DND-41 (cell line): ENCODE data around the gene MAP4K3.

ENCODE experiments used
- EZH2 ChIP-seq: IDR thresholded peaks from 3 replicates; pipeline ENCODE4 v1.6.1; 2012; ENCODE audit warnings: borderline replicate concordance, low read depth, mild to moderate bottlenecking, moderate library complexity, low read length, inconsistent platforms; ENCODE audit not compliant: severe bottlenecking
- TF ChIP-seq, protein P1 (sequence below): IDR thresholded peaks from 2 replicates; pipeline ENCODE4 v1.5.1; 2012; ENCODE audit warnings: borderline replicate concordance, low read length, moderate library complexity, mild to moderate bottlenecking; ENCODE audit not compliant: poor library complexity, severe bottlenecking; ENCODE audit errors: extremely low read depth

DNA sequence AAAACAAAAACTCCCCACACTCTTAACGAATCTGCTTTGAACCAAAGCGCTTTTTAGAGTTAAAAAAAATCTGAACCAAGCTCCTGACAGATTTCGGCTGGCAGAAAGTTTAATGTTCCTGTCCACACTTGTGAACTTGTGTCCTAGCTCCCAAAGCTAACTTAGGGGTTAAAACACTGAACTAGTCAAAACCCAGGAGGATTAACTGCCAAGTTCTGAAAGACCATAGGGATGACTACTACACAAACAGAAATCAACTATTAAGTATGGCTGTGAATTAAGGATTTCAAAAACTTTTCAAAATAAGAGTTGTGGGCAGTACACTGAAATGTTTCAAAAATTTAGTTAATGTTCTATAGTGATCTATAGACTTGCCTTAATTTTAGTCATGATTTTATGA lies 167.1 kb downstream of the MAP4K3 start:
- TF ChIP-seq, protein P1, sequence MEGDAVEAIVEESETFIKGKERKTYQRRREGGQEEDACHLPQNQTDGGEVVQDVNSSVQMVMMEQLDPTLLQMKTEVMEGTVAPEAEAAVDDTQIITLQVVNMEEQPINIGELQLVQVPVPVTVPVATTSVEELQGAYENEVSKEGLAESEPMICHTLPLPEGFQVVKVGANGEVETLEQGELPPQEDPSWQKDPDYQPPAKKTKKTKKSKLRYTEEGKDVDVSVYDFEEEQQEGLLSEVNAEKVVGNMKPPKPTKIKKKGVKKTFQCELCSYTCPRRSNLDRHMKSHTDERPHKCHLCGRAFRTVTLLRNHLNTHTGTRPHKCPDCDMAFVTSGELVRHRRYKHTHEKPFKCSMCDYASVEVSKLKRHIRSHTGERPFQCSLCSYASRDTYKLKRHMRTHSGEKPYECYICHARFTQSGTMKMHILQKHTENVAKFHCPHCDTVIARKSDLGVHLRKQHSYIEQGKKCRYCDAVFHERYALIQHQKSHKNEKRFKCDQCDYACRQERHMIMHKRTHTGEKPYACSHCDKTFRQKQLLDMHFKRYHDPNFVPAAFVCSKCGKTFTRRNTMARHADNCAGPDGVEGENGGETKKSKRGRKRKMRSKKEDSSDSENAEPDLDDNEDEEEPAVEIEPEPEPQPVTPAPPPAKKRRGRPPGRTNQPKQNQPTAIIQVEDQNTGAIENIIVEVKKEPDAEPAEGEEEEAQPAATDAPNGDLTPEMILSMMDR: no peak
- TF ChIP-seq EZH2: no peak
